HG02678 (cell line): Measurements from ENCODE around the gene OBSCN.
"Not testable (repeated sequence)": the region's sequence is repeated elsewhere in the genome, so short reads cannot be mapped to it uniquely, and the experiment has no call there.

Source experiments
- ATAC-seq: cut with Tn5 transposase; IDR thresholded peaks from one replicate; pipeline ENCODE4 v1.9.1; 2021; ENCODE audit warnings: mild to moderate bottlenecking, moderate library complexity; ENCODE audit not compliant: unreplicated experiment

The OBSCN gene

GRCh38 chr1:228169345-228169744 is 38.5 kb upstream of the OBSCN start:
- no peak for ATAC-seq

- no peak for ATAC-seq
These were observed 37.2 kb upstream of the OBSCN start for GRCh38 chr1:228170666-228171065.

- ATAC-seq = no peak
These were observed 36.5 kb upstream of the OBSCN start for GRCh38 chr1:228171221-228171891.

- ATAC-seq = no peak
These were observed 35.0 kb upstream of the OBSCN start for GRCh38 chr1:228172591-228173527.

GRCh38 chr1:228173528-228174481 is 34.0 kb upstream of the OBSCN start:
- not testable (repeated sequence) for ATAC-seq

GRCh38 chr1:228174482-228175315 is 33.1 kb upstream of the OBSCN start:
- no peak for ATAC-seq

- no peak for ATAC-seq
These were observed 32.4 kb upstream of the OBSCN start for GRCh38 chr1:228175316-228176023.

GRCh38 chr1:228176024-228176395 is 31.8 kb upstream of the OBSCN start:
- ATAC-seq = no peak

- ATAC-seq = no peak
These were observed 31.2 kb upstream of the OBSCN start for GRCh38 chr1:228176461-228177182.

- no peak for ATAC-seq
These were observed 30.7 kb upstream of the OBSCN start for GRCh38 chr1:228177183-228177475.

GRCh38 chr1:228177721-228178710 is 29.8 kb upstream of the OBSCN start:
- ATAC-seq = no peak

GRCh38 chr1:228178737-228179684 is 28.8 kb upstream of the OBSCN start:
- ATAC-seq = no peak

GRCh38 chr1:228180271-228180958 is 27.4 kb upstream of the OBSCN start:
- no peak for ATAC-seq

GRCh38 chr1:228180959-228181644 is 26.7 kb upstream of the OBSCN start:
- ATAC-seq = no peak

- no peak for ATAC-seq
These were observed 26.2 kb upstream of the OBSCN start for GRCh38 chr1:228181645-228182034.
